Superior temporal gyrus (tissue), 1 donor: Measurements from ENCODE around the gene SOCS6.

Source experiments
- DNase-seq: peaks from one replicate; pipeline ENCODE4 v3.0.0-alpha.2; 2016; ENCODE audit errors: extremely low spot score

SOCS6 gene

GRCh38 chr18:70288171-70288850, 534 bp upstream of the SOCS6 start:
- DNase-seq = peak; percentile 61

GRCh38 chr18:70289351-70290312, 787 bp downstream of the SOCS6 start:
- DNase-seq = peak; percentile 42

- no peak for DNase-seq
These were observed 1.8 kb downstream of the SOCS6 start for GRCh38 chr18:70290482-70291294.

- no peak for DNase-seq
These were observed 2.4 kb downstream of the SOCS6 start for GRCh38 chr18:70291295-70291574.

- no peak for DNase-seq
These were observed 3.8 kb downstream of the SOCS6 start for GRCh38 chr18:70292628-70293027.

GRCh38 chr18:70293166-70293565, 4.3 kb downstream of the SOCS6 start:
- no peak for DNase-seq

- DNase-seq = no peak
These were observed 5.8 kb downstream of the SOCS6 start for GRCh38 chr18:70294471-70295191.

GRCh38 chr18:70295192-70296188, 6.6 kb downstream of the SOCS6 start:
- DNase-seq = no peak

- DNase-seq = no peak
These were observed 7.4 kb downstream of the SOCS6 start for GRCh38 chr18:70296289-70296688.

- no peak for DNase-seq
These were observed 7.9 kb downstream of the SOCS6 start for GRCh38 chr18:70296781-70297180.

- DNase-seq = no peak
These were observed 10.5 kb downstream of the SOCS6 start for GRCh38 chr18:70299393-70299792.

- DNase-seq = no peak
These were observed 12.8 kb downstream of the SOCS6 start for GRCh38 chr18:70301667-70302066.

- DNase-seq = no peak
These were observed 19.9 kb downstream of the SOCS6 start for GRCh38 chr18:70308555-70309294.

GRCh38 chr18:70310560-70311320, 21.9 kb downstream of the SOCS6 start:
- no peak for DNase-seq

- no peak for DNase-seq
These were observed 22.9 kb downstream of the SOCS6 start for GRCh38 chr18:70311726-70312125.

GRCh38 chr18:70313640-70314039, 24.8 kb downstream of the SOCS6 start:
- DNase-seq = no peak

GRCh38 chr18:70314151-70314782, 25.4 kb downstream of the SOCS6 start:
- no peak for DNase-seq

- no peak for DNase-seq
These were observed 30.3 kb downstream of the SOCS6 start for GRCh38 chr18:70319187-70319586.
